ENCODE data around the gene HEBP2. TPM values are rescaled to one million over a fixed set of nuclear protein-coding genes. Genes with fewer than 3 reads are reported as not detected.
A peak's percentile ranks its signal among the peaks of the same experiment; 100 is the strongest.

The HEBP2 gene
- total RNA-seq, 1 experiment from 2014 or later, result 58.9 TPM

- ChIA-PET POLR2A (ENCODE audit: unreplicated experiment) (no interaction called here), CTCF (no interaction called here)
- Histone ChIP-seq H3K79me2 (ENCODE audit: low read length) (no peaks in the 10 kb centered on the region), H3K9me3 (ENCODE audit: low read length) (no peaks in the 10 kb centered on the region), H3K27me3 (ENCODE audit: low read length) (no peaks in the 10 kb centered on the region), H2AFZ (ENCODE audit: low read length) (no peak overlapping the region), H4K20me1 (ENCODE audit: low read length) (no peaks in the 10 kb centered on the region), H3K4me1 (ENCODE audit: insufficient read depth, low read length) (peaks cover 25% of the 10 kb centered on the region), H3K4me3 (ENCODE audit: low read length) (no peak overlapping the region), H3K9ac (ENCODE audit: low read length) (peak overlapping the region; percentile 58), H3F3A (ENCODE audit: low read length, unreplicated experiment) (no peaks in the 10 kb centered on the region), H3K9me2 (replicated peaks; ENCODE audit: low read length) (no peaks in the 10 kb centered on the region), H3K4me2 (ENCODE audit: low read length) (peak overlapping the region; percentile 38), H3K36me3 (ENCODE audit: low read depth, low read length) (peaks cover 29% of the 10 kb centered on the region), H3K27ac (ENCODE audit: low read length) (peak overlapping the region; percentile 91)
- TSS peak; percentile 53 for BruUV-seq (replicated peaks)
- DNase-seq, result peak; percentile 91
- intact Hi-C loops (cut with micrococcal nuclease), result loop anchor here (5.0 kb wide), 2 partner anchors 124 to 294 kb away; no protein-coding TSS in a partner anchor
- TF ChIP-seq EZH2phosphoT487 (IDR thresholded peaks at IDR 0.05; ENCODE audit: borderline replicate concordance, low read length) (no peak), EZH2 (IDR thresholded peaks at IDR 0.05; ENCODE audit: low read length, unreplicated experiment) (no peak), CTCF (conservative IDR thresholded peaks at IDR 0.05; ENCODE audit: low read depth, low read length) (no peak)
- peak; percentile 93 for ATAC-seq
Observed at GRCh38 chr6:138410972-138411880, 7.2 kb downstream of the HEBP2 start.

GRCh38 chr6:138415125-138415524, 11.1 kb downstream of the HEBP2 start:
- no peak overlapping the region for H3K27ac ChIP-seq (ENCODE audit: low read length)
- POLR2A ChIA-PET (ENCODE audit: unreplicated experiment), result no interaction called here
- H3K4me3 ChIP-seq (ENCODE audit: low read length), result no peak overlapping the region
- no peaks in the 10 kb centered on the region for H3K9me2 ChIP-seq (replicated peaks; ENCODE audit: low read length)
- intact Hi-C loops (cut with micrococcal nuclease), result no loop called here
- TF ChIP-seq CTCF (conservative IDR thresholded peaks at IDR 0.05; ENCODE audit: low read depth, low read length), result no peak
- no peaks in the 10 kb centered on the region for H3F3A ChIP-seq (ENCODE audit: low read length, unreplicated experiment)
- no peak overlapping the region for H2AFZ ChIP-seq (ENCODE audit: low read length)
- H3K36me3 ChIP-seq (ENCODE audit: low read depth, low read length), result peaks cover 9% of the 10 kb centered on the region
- no peak overlapping the region for H3K9ac ChIP-seq (ENCODE audit: low read length)
- CTCF ChIA-PET, result no interaction called here
- BruUV-seq (replicated peaks), result no TSS peak
- H3K79me2 ChIP-seq (ENCODE audit: low read length), result no peaks in the 10 kb centered on the region
- no peaks in the 10 kb centered on the region for H3K27me3 ChIP-seq (ENCODE audit: low read length)
- no peaks in the 10 kb centered on the region for H4K20me1 ChIP-seq (ENCODE audit: low read length)
- ATAC-seq, result no peak
- H3K9me3 ChIP-seq (ENCODE audit: low read length), result no peaks in the 10 kb centered on the region
- DNase-seq, result no peak
- peaks cover 19% of the 10 kb centered on the region for H3K4me1 ChIP-seq (ENCODE audit: insufficient read depth, low read length)
- H3K4me2 ChIP-seq (ENCODE audit: low read length), result no peak overlapping the region

DNA sequence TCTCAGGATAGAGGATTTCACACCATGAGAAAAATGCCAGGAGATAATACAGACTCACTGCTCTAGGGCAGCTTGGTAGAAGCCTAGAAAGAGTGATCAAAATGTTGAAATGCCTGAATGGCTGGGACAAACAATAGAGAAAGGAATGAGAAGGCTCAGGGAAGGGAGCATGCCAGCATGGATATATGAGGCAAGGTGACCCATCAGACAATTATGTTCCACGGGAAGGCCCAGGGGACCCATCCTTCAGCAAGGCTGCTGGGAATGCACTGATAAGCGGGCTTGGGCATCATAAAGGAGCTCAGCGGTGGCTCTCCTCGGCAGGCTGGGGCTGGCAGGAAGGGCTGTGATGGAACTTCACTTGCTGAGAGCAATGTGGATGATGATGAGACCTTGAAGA, 12.2 kb downstream of the HEBP2 start:
- Histone ChIP-seq H3K9ac (ENCODE audit: low read length) (no peak overlapping the region), H3K27me3 (ENCODE audit: low read length) (no peaks in the 10 kb centered on the region), H3K4me1 (ENCODE audit: insufficient read depth, low read length) (peaks cover 9% of the 10 kb centered on the region), H3K36me3 (ENCODE audit: low read depth, low read length) (peaks cover 9% of the 10 kb centered on the region), H3K79me2 (ENCODE audit: low read length) (no peaks in the 10 kb centered on the region), H3F3A (ENCODE audit: low read length, unreplicated experiment) (no peaks in the 10 kb centered on the region), H2AFZ (ENCODE audit: low read length) (no peak overlapping the region), H3K9me3 (ENCODE audit: low read length) (no peaks in the 10 kb centered on the region), H3K4me2 (ENCODE audit: low read length) (no peak overlapping the region), H4K20me1 (ENCODE audit: low read length) (no peaks in the 10 kb centered on the region), H3K4me3 (ENCODE audit: low read length) (no peak overlapping the region), H3K9me2 (replicated peaks; ENCODE audit: low read length) (no peaks in the 10 kb centered on the region), H3K27ac (ENCODE audit: low read length) (no peak overlapping the region)
- TF ChIP-seq CTCF (conservative IDR thresholded peaks at IDR 0.05; ENCODE audit: low read depth, low read length) (no peak), EZH2phosphoT487 (IDR thresholded peaks at IDR 0.05; ENCODE audit: borderline replicate concordance, low read length) (no peak), EZH2 (IDR thresholded peaks at IDR 0.05; ENCODE audit: low read length, unreplicated experiment) (no peak)
- ChIA-PET POLR2A (ENCODE audit: unreplicated experiment) (no interaction called here), CTCF (no interaction called here)
- BruUV-seq (replicated peaks), result no TSS peak
- DNase-seq, result no peak
- ATAC-seq, result no peak
- intact Hi-C loops (cut with micrococcal nuclease), result no loop called here
